HG03039 (cell line): ENCODE measurements around the gene ST3GAL3.
A peak's percentile ranks its signal among the peaks of the same experiment; 100 is the strongest.

Source experiments
- ATAC-seq: cut with Tn5 transposase; IDR thresholded peaks from one replicate; pipeline ENCODE4 v1.9.1; 2021; ENCODE audit warnings: mild to moderate bottlenecking, moderate library complexity; ENCODE audit not compliant: unreplicated experiment

The ST3GAL3 gene

GRCh38 chr1:43707190-43708001 is at the start of gene ST3GAL3:
ST3GAL3 (plus strand) TSS chr1:43707536; CDS start chr1:43736263, 28,727 bp downstream.
- ATAC-seq, result peak; percentile 90

- ATAC-seq, result no peak
These were observed 47.8 kb upstream of the ST3GAL3 start for GRCh38 chr1:43659212-43660166.

- ATAC-seq, result no peak
These were observed 47.0 kb upstream of the ST3GAL3 start for GRCh38 chr1:43660355-43660754.

DNA sequence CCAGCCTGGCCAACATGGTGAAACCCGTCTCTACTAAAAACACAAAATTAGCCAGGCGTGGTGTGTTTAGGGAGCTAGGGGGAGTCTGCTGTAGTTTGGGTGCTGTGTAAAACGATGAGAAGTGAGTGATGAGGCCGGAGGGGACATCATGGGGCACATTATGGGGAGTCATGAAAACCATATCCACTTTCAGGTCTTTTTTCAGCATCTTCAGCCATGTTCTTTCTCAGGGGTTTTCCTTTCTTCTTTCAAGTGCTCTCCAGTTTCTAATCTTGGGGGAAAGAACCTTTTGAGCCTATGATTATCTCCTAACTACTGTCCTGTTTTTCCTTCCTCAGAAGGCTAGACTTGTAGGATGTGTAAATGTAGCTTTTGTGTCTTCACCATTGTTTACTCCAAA is 43.0 kb upstream of the ST3GAL3 start:
- ATAC-seq, result no peak

GRCh38 chr1:43666608-43667007 is 40.7 kb upstream of the ST3GAL3 start:
- no peak for ATAC-seq

DNA sequence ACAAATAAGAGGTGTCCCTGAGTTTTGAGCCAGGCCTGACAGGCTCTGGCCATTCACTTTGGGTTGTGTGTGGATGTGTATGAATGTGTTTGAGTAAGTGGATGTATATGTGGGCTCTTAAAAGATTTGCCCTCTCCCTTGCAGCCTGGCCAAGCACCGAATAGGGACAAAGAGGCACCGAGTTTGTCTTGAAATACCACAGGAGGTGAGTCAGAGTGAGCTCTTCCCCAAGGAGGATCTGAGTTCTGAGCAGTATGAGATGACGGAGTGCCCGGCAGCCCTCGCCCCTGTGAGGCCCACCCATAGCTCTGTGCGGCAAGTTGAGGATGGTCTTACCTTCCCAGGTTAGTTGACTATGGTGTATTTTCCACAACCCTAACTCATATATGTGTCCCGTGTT is 38.4 kb upstream of the ST3GAL3 start:
- no peak for ATAC-seq

- ATAC-seq, result no peak
These were observed 37.5 kb upstream of the ST3GAL3 start for GRCh38 chr1:43669878-43670277.

DNA sequence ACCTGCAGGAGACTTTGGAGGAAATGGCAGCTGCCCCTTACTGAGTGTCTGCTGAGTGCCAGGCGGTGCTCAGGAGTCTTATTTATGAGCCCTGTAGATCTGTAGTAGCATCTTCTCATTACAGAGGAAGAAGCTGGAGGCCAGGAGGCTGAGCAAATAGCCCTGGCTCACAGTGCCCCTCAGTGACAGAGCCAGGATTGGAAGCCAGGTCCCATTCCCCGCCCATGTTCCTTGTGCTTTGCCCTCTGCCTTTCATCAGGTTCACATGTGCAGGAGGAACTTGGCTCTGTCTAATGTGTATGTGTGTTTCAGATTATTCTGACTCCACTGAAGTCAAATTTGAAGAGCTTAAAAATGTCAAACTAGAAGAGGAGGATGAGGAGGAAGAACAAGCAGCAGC is 36.1 kb upstream of the ST3GAL3 start:
- no peak for ATAC-seq

- ATAC-seq, result no peak
These were observed 35.6 kb upstream of the ST3GAL3 start for GRCh38 chr1:43671626-43672330.

DNA sequence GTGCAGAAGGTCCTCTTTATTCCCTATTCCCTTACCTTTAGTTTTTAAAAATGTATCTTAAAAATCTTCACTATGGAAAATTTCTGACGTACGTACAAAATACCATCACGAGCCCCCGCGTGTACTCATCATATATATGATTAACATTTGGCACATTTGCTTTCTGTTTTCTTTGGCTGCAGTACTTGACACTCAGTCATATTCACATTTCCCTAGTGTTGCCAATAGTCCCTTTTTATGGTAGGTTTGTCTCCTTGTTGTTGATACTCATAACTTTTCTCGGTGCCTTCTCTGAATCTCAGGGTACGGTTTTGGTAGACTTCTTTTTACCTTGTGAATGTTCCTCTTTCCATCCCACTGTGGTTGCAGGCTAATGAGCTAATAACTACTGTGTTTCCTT is 34.1 kb upstream of the ST3GAL3 start:
- ATAC-seq, result no peak

GRCh38 chr1:43678940-43679339 is 28.4 kb upstream of the ST3GAL3 start:
- no peak for ATAC-seq

GRCh38 chr1:43683560-43683959 is 23.8 kb upstream of the ST3GAL3 start:
- ATAC-seq, result no peak

DNA sequence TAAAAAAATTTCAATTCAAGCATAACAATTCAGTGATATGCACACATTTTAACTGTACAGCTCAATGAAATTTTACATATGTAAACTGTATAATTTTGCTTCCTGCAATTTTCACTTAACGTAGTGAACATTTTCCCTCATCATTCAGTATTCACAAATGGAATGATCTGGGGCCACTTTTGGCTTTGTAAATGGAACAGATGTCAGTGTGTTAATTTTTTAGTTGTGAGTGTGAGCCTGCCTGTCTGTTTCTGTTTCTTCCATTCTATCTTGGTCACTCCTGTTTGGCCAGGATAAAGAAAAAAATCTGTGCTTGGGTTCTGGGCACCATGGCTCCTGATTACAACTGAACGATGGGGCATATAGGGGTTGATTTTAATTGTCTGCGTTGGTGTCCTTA is 20.5 kb upstream of the ST3GAL3 start:
- ATAC-seq, result no peak

GRCh38 chr1:43687301-43688108 is 19.8 kb upstream of the ST3GAL3 start:
- ATAC-seq, result no peak

GRCh38 chr1:43688109-43688387 is 19.3 kb upstream of the ST3GAL3 start:
- no peak for ATAC-seq

DNA sequence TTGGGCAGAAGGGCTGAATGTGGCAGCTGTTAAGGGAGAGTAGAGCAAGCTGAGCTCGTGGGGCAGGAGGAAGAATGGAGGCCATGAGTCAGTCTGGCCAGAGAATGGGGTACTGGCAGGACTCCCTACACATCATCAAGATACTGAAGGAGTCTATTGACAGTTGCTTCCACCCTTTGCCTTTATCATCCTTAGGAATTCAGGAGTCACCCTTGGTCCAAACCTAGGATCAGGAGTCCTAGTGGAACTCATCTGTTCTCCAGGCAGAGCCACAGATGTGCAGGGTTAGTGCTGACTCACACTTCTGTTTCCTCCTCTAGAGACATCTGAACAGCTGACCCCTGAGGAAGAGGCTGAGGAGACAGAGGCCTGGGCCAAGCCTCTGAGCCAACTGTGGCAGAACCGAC is 18.7 kb upstream of the ST3GAL3 start:
- no peak for ATAC-seq

DNA sequence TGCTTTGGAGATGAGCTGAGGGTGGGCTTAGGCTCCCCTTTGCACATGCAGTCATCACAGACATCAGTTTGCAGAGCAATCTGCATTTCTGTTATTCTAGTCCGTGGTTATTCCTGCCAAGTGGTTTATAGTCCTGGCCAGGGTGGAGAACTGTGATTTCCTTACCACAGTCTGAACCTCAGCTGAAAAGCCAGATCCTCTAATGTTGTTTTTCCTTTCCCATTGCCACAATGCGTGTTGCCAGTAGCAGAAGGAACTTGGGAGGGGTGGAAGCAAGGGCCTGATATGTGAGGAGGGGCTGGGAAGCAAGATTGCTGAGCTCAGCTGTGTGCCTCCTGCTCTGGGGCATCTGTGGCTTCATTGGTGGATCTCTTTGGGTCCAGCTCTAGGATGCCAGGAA is 18.0 kb upstream of the ST3GAL3 start:
- ATAC-seq, result no peak

DNA sequence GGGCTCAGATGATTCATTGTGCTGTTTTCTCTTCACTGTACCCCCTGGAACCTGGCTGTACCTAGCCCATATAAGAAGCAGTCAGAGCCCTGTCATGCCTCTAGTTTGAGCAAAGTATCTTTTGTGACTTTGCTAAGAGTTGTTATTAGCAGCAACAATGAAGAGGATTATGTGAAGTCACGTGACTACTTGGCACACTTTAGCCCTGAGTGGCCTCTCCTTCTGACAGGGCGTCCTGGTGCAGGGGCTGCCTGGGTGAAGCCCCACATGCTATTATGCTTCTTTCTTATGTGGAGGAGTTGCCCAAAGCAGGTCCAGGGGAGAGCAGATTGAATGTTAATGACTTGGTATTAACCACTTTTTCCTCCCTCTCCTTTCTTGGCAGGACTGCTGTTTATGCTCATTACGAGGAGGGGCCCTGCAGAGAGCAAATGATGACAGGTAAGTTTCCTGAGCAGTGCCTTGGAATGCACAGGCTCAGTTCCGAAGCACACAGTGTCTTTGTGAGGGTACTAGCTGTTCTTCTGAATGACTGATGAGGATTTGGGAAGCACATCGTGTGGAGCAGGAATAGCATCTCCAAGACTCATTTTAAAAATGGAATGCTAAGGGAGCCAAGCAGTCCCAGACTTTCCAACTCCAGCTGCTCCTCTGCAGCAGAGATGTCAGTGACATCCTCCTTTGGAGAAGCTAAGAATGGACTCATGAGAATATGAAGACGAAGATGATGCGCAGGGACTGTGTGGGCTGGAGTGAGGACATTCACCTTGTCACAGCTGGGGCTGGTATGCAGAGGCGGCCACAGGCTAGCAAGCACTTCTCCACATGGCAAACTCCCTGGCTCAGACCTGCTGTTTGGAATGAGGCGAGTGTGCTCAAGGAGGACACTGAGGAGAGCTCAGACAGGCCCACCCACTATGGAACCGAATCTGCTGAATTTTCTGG is 15.2 kb upstream of the ST3GAL3 start:
- no peak for ATAC-seq

DNA sequence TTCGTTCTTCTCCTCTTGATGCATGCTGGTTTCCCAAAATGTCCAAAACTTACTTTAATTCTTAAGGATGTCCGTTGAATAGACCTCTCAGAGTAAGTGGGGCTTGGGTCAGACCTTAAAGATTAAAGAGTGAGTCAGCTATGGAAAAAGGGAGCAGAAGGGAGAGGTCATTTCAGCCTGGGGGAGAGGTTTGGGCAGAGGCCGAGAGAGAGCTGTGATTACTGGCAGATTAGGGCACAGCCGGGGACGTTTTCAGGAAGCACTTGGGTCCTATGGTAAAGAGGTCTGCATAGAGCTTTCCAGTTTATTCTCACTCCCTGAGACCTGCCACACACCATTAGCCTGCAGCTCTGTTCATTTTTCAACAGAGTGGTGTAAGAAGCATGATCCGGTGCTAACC is 14.0 kb upstream of the ST3GAL3 start:
- no peak for ATAC-seq

- ATAC-seq, result no peak
These were observed 8.1 kb upstream of the ST3GAL3 start for GRCh38 chr1:43699281-43699680.
